SK-N-SH (cell line): ENCODE results near the gene USP8. TPM values are rescaled to one million over a fixed set of nuclear protein-coding genes. Genes with fewer than 3 reads are reported as not detected.

Source experiments
- CTCF ChIA-PET: fragments of 300-600, 350-600 bp; formaldehyde crosslinking; extraction: SDS; loops from one replicate; lab custom pipeline; 2021; lab: Yijun Ruan, JAX
- POLR2A ChIA-PET: fragments of 350-600 bp; sonication (Branson Sonifier 250); formaldehyde crosslinking; extraction: SDS; loops from one replicate; lab custom pipeline; 2020; ENCODE audit warnings: antibody characterized with exemption, inconsistent platforms; lab: Yijun Ruan, JAX
- DNase-seq: peaks from one replicate; pipeline ENCODE4 v3.0.0; 2012
- H2AFZ ChIP-seq: fragments of 200-600 bp; sonication (generic); 2 replicates; pipeline ENCODE4 v1.8.1; 2016; ENCODE audit warnings: antibody characterized with exemption, mild to moderate bottlenecking, low read depth
- H3F3A ChIP-seq: fragments of 200-600 bp; sonication (generic); replicated peaks from 2 replicates; pipeline ENCODE3; 2016; ENCODE audit warnings: antibody characterized with exemption, mild to moderate bottlenecking; ENCODE audit not compliant: insufficient read depth
- H3K27ac ChIP-seq, 2 experiments: fragments of 200-500 bp in 1 of 2; fragments of 200-600 bp in 1 of 2; sonication (Bioruptor generic) in 1 of 2; sonication (generic), shearing (Covaris generic) in 1 of 2; 2 replicates each; pipeline versions ENCODE4 v1.5.1 to v1.6.1; 2014 to 2016; ENCODE audit warnings: low read depth in 2 of 2, inconsistent platforms in 1 of 2, low read length in 1 of 2, mild to moderate bottlenecking in 1 of 2, mixed read lengths in 1 of 2
- H3K27me3 ChIP-seq: fragments of 200-600 bp; sonication (generic), shearing (Covaris generic); 2 replicates; pipeline ENCODE4 v1.6.1; 2016; ENCODE audit warnings: mixed run types; ENCODE audit not compliant: insufficient read depth
- H3K36me3 ChIP-seq, 2 experiments: fragments of 200-500 bp in 1 of 2; fragments of 200-600 bp in 1 of 2; sonication (Bioruptor generic) in 1 of 2; sonication (generic) in 1 of 2; replicated peaks in 1 of 2; 2 replicates each; pipeline versions ENCODE3 to v1.5.1; 2014 to 2016; ENCODE audit warnings: low read length in 1 of 2, mild to moderate bottlenecking in 1 of 2; ENCODE audit not compliant: insufficient read depth in 2 of 2, control insufficient read depth in 1 of 2
- H3K4me1 ChIP-seq, 2 experiments: fragments of 200-500 bp in 1 of 2; fragments of 200-600 bp in 1 of 2; sonication (Bioruptor generic) in 1 of 2; sonication (generic), shearing (Covaris generic) in 1 of 2; 2 replicates each; pipeline versions ENCODE4 v1.5.1 to v1.6.1; 2014 to 2016; ENCODE audit warnings: low read depth in 1 of 2, low read length in 1 of 2, mixed run types in 1 of 2; ENCODE audit not compliant: insufficient read depth in 2 of 2, control insufficient read depth in 1 of 2
- H3K4me2 ChIP-seq: fragments of 200-600 bp; sonication (generic), shearing (Covaris generic); 2 replicates; pipeline ENCODE4 v1.6.1; 2017; ENCODE audit warnings: mixed run types
- H3K4me3 ChIP-seq, 2 experiments: fragments of 200-500 bp in 1 of 2; fragments of 200-600 bp in 1 of 2; sonication (Bioruptor generic) in 1 of 2; sonication (generic), shearing (Covaris generic) in 1 of 2; 2 replicates each; pipeline versions ENCODE4 v1.5.1 to v1.8.1; 2014 to 2016; ENCODE audit warnings: low read depth in 2 of 2, inconsistent platforms in 1 of 2, low read length in 1 of 2, mild to moderate bottlenecking in 1 of 2, mixed read lengths in 1 of 2, moderate library complexity in 1 of 2
- H3K79me2 ChIP-seq: fragments of 200-600 bp; sonication (generic); 2 replicates; pipeline ENCODE4 v1.8.1; 2017; ENCODE audit warnings: mild to moderate bottlenecking; ENCODE audit not compliant: insufficient read depth
- H3K9ac ChIP-seq: fragments of 200-600 bp; sonication (generic); 2 replicates; pipeline ENCODE4 v1.6.1; 2017; ENCODE audit warnings: mixed run types
- H3K9me2 ChIP-seq: fragments of 200-600 bp; sonication (generic); 2 replicates; pipeline ENCODE4 v1.6.1; 2017; ENCODE audit warnings: mixed run types
- H3K9me3 ChIP-seq: fragments of 200-600 bp; sonication (generic); 2 replicates; pipeline ENCODE4 v1.6.1; 2017; ENCODE audit warnings: mixed run types, mild to moderate bottlenecking, moderate library complexity
- H4K20me1 ChIP-seq: fragments of 200-600 bp; sonication (generic); 2 replicates; pipeline ENCODE4 v1.6.1; 2017; ENCODE audit warnings: mild to moderate bottlenecking, mixed run types; ENCODE audit not compliant: insufficient read depth
- CHD2 ChIP-seq: fragments of 150-350 bp; IDR thresholded peaks from 2 replicates; pipeline ENCODE4 v1.6.1; 2018; ENCODE audit warnings: low read length; ENCODE audit not compliant: partially characterized antibody
- FOSL2 ChIP-seq: IDR thresholded peaks from 2 replicates; pipeline ENCODE4 v1.4.0; 2012; ENCODE audit warnings: low read depth, mild to moderate bottlenecking, moderate library complexity, borderline replicate concordance
- FOXM1 ChIP-seq: IDR thresholded peaks from 2 replicates; pipeline ENCODE4 v1.4.0; 2012; ENCODE audit warnings: low read depth, mild to moderate bottlenecking
- JUND ChIP-seq: IDR thresholded peaks from 2 replicates; pipeline ENCODE4 v1.4.0; 2012
- MXI1 ChIP-seq: IDR thresholded peaks from 2 replicates; pipeline ENCODE4 v1.6.1; 2012; ENCODE audit warnings: mild to moderate bottlenecking, low read depth, low read length, improper control_type of control experiment
- NRF1 ChIP-seq: IDR thresholded peaks from 2 replicates; pipeline ENCODE4 v1.6.1; 2012; ENCODE audit warnings: low read depth, mild to moderate bottlenecking, low read length
- POLR2AphosphoS5 ChIP-seq: IDR thresholded peaks from 2 replicates; pipeline ENCODE4 v1.6.1; 2012; ENCODE audit warnings: low read depth, low read length
- RCOR1 ChIP-seq: fragments of 150-350 bp; IDR thresholded peaks from 2 replicates; pipeline ENCODE4 v1.6.1; 2017; ENCODE audit warnings: antibody characterized with exemption, low read length
- TAF1 ChIP-seq: IDR thresholded peaks from 2 replicates; pipeline ENCODE4 v1.6.1; 2012; ENCODE audit warnings: low read depth, mild to moderate bottlenecking, low read length, moderate library complexity, borderline replicate concordance
- WGBS: methylation state at CpG from one replicate; pipeline ENCODE4 v1.1.6; 2017; ENCODE audit warnings: low lambda C conversion rate; 5-methylcytosine and 5-hydroxymethylcytosine counted together
- polyA plus RNA-seq, 3 experiments: library from polyadenylated mRNA; depleted of rRNA; stranded (reverse); fragments of >200 nt; gene quantifications; 2 replicates each; pipeline ENCODE4 v1.2.3, GENCODE V29; 2012
- TF ChIP-seq, protein P1 (sequence below): IDR thresholded peaks from 2 replicates; pipeline ENCODE4; 2012
- TF ChIP-seq, protein P2 (sequence below): fragments of 200-600 bp; sonication (generic); IDR thresholded peaks from 2 replicates; pipeline ENCODE4 v1.6.1; 2017; ENCODE audit warnings: antibody characterized with exemption, mild to moderate bottlenecking, moderate library complexity
- TF ChIP-seq, protein P3 (sequence below): IDR thresholded peaks from 2 replicates; pipeline ENCODE4 v1.4.0; 2012; ENCODE audit warnings: low read depth, borderline replicate concordance
- TF ChIP-seq, protein P4 (sequence below): fragments of 150-350 bp; IDR thresholded peaks from 2 replicates; pipeline ENCODE4 v1.6.1; 2016; ENCODE audit warnings: mild to moderate bottlenecking, low read depth, low read length
- TF ChIP-seq, protein P5 (sequence below): IDR thresholded peaks from 2 replicates; pipeline ENCODE4 v1.4.0; 2012; ENCODE audit warnings: low read depth

USP8 gene
- polyA plus RNA-seq, 1 of the 3 experiments (the other 2 are of a cell fraction): 23.4 TPM

DNA sequence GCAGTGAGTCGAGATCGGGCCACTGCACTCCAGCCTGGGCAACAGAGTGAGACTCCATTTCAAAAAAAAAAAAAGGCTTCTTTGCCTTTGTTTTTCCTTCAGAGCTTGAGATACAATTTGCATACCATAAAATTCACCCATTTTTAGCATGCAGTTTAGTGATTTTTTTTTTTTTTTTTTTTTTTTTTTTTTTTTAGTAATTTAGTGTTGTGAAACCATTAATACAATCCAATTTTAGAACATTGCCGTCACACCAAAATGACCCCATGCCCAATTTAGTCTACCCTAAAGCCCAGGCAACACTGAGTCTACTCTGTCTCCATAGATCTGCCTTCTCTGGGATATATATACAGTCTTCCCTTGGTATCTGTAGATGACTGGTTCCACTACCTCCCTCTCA lies 61.2 kb downstream of the USP8 start (continued):
- TF ChIP-seq, protein P1, sequence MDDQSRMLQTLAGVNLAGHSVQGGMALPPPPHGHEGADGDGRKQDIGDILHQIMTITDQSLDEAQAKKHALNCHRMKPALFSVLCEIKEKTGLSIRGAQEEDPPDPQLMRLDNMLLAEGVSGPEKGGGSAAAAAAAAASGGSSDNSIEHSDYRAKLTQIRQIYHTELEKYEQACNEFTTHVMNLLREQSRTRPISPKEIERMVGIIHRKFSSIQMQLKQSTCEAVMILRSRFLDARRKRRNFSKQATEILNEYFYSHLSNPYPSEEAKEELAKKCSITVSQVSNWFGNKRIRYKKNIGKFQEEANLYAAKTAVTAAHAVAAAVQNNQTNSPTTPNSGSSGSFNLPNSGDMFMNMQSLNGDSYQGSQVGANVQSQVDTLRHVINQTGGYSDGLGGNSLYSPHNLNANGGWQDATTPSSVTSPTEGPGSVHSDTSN: no peak
- TF ChIP-seq JUND: no peak
- TF ChIP-seq, protein P2, sequence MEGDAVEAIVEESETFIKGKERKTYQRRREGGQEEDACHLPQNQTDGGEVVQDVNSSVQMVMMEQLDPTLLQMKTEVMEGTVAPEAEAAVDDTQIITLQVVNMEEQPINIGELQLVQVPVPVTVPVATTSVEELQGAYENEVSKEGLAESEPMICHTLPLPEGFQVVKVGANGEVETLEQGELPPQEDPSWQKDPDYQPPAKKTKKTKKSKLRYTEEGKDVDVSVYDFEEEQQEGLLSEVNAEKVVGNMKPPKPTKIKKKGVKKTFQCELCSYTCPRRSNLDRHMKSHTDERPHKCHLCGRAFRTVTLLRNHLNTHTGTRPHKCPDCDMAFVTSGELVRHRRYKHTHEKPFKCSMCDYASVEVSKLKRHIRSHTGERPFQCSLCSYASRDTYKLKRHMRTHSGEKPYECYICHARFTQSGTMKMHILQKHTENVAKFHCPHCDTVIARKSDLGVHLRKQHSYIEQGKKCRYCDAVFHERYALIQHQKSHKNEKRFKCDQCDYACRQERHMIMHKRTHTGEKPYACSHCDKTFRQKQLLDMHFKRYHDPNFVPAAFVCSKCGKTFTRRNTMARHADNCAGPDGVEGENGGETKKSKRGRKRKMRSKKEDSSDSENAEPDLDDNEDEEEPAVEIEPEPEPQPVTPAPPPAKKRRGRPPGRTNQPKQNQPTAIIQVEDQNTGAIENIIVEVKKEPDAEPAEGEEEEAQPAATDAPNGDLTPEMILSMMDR: no peak
- no peak for TF ChIP-seq POLR2AphosphoS5
- TF ChIP-seq CHD2: no peak
- TF ChIP-seq, protein P3, sequence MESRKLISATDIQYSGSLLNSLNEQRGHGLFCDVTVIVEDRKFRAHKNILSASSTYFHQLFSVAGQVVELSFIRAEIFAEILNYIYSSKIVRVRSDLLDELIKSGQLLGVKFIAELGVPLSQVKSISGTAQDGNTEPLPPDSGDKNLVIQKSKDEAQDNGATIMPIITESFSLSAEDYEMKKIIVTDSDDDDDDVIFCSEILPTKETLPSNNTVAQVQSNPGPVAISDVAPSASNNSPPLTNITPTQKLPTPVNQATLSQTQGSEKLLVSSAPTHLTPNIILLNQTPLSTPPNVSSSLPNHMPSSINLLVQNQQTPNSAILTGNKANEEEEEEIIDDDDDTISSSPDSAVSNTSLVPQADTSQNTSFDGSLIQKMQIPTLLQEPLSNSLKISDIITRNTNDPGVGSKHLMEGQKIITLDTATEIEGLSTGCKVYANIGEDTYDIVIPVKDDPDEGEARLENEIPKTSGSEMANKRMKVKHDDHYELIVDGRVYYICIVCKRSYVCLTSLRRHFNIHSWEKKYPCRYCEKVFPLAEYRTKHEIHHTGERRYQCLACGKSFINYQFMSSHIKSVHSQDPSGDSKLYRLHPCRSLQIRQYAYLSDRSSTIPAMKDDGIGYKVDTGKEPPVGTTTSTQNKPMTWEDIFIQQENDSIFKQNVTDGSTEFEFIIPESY: no peak

DNA sequence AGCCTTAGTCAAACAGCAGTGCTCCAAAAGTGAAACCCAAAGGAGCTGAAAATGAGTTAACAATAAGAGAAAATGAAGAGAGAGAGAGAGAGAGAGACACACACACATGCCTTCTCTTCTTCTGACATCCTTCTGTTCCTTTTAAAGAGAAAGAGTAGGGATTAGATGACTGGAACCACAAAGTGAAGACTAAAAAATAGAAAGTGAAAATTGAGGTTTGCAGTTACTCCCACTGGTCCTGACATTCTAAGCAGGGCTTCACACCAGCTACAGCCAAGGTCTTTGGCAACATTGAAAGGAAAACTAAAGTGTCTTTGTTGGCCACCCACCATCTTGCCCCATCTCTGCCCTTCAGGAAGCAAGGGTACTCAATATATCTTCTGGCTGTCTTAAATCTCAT lies 63.1 kb downstream of the USP8 start:
- no peak for TF ChIP-seq CHD2
- TF ChIP-seq, protein P4, sequence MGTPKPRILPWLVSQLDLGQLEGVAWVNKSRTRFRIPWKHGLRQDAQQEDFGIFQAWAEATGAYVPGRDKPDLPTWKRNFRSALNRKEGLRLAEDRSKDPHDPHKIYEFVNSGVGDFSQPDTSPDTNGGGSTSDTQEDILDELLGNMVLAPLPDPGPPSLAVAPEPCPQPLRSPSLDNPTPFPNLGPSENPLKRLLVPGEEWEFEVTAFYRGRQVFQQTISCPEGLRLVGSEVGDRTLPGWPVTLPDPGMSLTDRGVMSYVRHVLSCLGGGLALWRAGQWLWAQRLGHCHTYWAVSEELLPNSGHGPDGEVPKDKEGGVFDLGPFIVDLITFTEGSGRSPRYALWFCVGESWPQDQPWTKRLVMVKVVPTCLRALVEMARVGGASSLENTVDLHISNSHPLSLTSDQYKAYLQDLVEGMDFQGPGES: no peak
- Histone ChIP-seq H3K4me2 (no peak overlapping the region), H3K4me1 (no peaks in the 10 kb centered on the region), H3K27me3 (no peaks in the 10 kb centered on the region), H3K79me2 (no peaks in the 10 kb centered on the region), H3F3A (peaks cover 5% of the 10 kb centered on the region), H2AFZ (no peak overlapping the region), H3K27ac (no peak overlapping the region), H3K9me3 (no peaks in the 10 kb centered on the region), H4K20me1 (no peaks in the 10 kb centered on the region), H3K9ac (no peak overlapping the region), H3K9me2 (no peaks in the 10 kb centered on the region), H3K4me3 (no peak overlapping the region), H3K36me3 (peaks cover 57 to 76% of the 10 kb centered on the region in 2 experiments)
- ChIA-PET POLR2A (no interaction called here), CTCF (no interaction called here)
- DNase-seq: no peak

DNA sequence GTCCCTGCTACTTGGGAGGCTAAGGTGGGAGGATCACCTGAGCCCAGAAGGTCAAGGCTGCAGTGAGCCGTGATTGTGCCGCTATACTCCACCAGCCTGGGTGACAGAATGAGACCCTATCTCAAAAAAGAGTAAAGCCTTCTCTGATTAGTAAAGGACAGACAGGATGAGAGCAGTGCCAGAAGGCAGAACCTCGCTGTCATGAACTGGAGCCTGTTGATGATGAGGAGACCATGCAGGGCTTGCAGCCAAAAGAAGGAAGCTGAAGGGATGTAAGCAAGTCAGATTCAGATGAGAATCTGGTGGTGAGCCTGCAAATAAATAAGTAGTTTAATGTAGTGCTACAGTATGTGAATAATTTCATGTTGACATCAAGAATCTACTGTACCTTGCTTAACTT lies 69.4 kb downstream of the USP8 start:
- H3K4me2 ChIP-seq: no peak overlapping the region
- TF ChIP-seq, protein P5, sequence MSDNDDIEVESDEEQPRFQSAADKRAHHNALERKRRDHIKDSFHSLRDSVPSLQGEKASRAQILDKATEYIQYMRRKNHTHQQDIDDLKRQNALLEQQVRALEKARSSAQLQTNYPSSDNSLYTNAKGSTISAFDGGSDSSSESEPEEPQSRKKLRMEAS: no peak
- no peak for TF ChIP-seq FOXM1
- TF ChIP-seq MXI1: no peak
- TF ChIP-seq RCOR1: no peak
- TF ChIP-seq NRF1: no peak
- TF ChIP-seq TAF1: no peak
- TF ChIP-seq FOSL2: no peak
- TF ChIP-seq CHD2: no peak
- TF ChIP-seq, protein P1: no peak
- TF ChIP-seq POLR2AphosphoS5: no peak

More for the DNA sequence above, 69.4 kb downstream of the USP8 start:
- H3K4me3 ChIP-seq: no peak overlapping the region
- H3K27me3 ChIP-seq: no peaks in the 10 kb centered on the region
- whole genome bisulfite sequencing: 95% methylated on average over 3 of the region's 3 CpGs
- no peak overlapping the region for H2AFZ ChIP-seq
- no peak for DNase-seq
- peaks cover 86 to 88% of the 10 kb centered on the region in 2 experiments for H3K36me3 ChIP-seq
- POLR2A ChIA-PET: no interaction called here
- no peaks in the 10 kb centered on the region for H3K79me2 ChIP-seq
- no peaks in the 10 kb centered on the region for H3K9me2 ChIP-seq
- no peak overlapping the region for H3K9ac ChIP-seq
- peaks cover 3% of the 10 kb centered on the region for H3F3A ChIP-seq
- CTCF ChIA-PET: no interaction called here
- H3K27ac ChIP-seq: no peak overlapping the region
- no peaks in the 10 kb centered on the region for H4K20me1 ChIP-seq
- H3K9me3 ChIP-seq: no peaks in the 10 kb centered on the region
- no peaks in the 10 kb centered on the region for H3K4me1 ChIP-seq
